Measurements from ENCODE around the gene ANO6. TPM values are rescaled to one million over a fixed set of nuclear protein-coding genes. Genes with fewer than 3 reads are reported as not detected.

ANO6 gene
- total and polyA plus RNA-seq, 2 of the 4 experiments (the other 2 are of a cell fraction) = 21.6 to 41.0 TPM

DNA sequence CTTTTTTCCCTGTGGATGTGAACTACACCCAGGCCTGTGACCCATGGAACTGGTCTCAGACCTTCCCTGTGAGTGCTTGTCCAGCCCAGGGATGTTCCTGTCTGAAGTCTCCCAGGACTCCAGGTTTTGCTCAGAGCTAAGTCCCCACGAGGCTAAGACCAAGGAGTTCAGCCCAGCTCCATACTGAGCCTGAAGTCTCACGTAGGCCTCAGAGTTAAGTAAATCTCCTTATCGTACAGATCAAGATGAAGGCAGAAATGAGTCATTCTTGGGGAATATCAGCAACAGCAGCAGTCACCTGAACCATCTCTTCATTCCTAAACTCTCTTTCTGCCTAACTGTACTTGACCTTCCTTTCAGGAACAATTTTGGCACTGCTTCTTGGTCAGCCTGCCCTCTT is 139.8 kb downstream of the ANO6 start:
- no peak overlapping the region for H4K8ac ChIP-seq (ENCODE audit: low read depth in 2 of 2, low read length in 2 of 2)
- H3K4ac ChIP-seq (ENCODE audit: low read depth, low read length) = no peak overlapping the region
- peaks cover 7% of the 10 kb centered on the region for H3K9me1 ChIP-seq (ENCODE audit: insufficient read depth, low read length)
- in situ Hi-C loops (cut with MboI; ENCODE audit: low sequenced_read_pairs) = no loop called here
- no CpG with 5 or more reads among the region's 3 CpGs for WGBS, 2 experiments (ENCODE audit: extremely low coverage in 2 of 2, insufficient read length in 1 of 2)
- H3K79me1 ChIP-seq (ENCODE audit: low read depth in 1 of 2, low read length in 2 of 2) = peaks cover 0 to 18% of the 10 kb centered on the region in 2 experiments; a peak in 2 of 4 replicates
- intact Hi-C loops (cut with micrococcal nuclease) = no loop called here
- no peak overlapping the region for H3K14ac ChIP-seq (replicated peaks; ENCODE audit: low read depth, low read length)
- TF ChIP-seq NFE2L2 (IDR thresholded peaks at IDR 0.05; ENCODE audit: low read depth, low read length) (no peak), POLR2A (IDR thresholded peaks at IDR 0.05; ENCODE audit: low read depth, low read length) (no peak), BHLHE40 (IDR thresholded peaks at IDR 0.05; ENCODE audit: low read depth, low read length) (no peak), MAFK (IDR thresholded peaks at IDR 0.05; ENCODE audit: low read depth, low read length) (no peak), RCOR1 (IDR thresholded peaks at IDR 0.05; ENCODE audit: insufficient replicate concordance, low read length) (no peak), RFX5 (IDR thresholded peaks at IDR 0.05; ENCODE audit: low read depth, low read length) (no peak), CTCF (conservative IDR thresholded peaks at IDR 0.05; ENCODE audit: low read depth, low read length) (no peak), MXI1 (IDR thresholded peaks at IDR 0.05; ENCODE audit: borderline replicate concordance, low read depth, low read length) (no peak), CHD1 (IDR thresholded peaks at IDR 0.05; ENCODE audit: low read depth, low read length) (no peak), RAD21 (IDR thresholded peaks at IDR 0.05; ENCODE audit: low read length) (no peak), CEBPB (IDR thresholded peaks at IDR 0.05; ENCODE audit: low read depth, low read length) (no peak)
- TF ChIP-seq, protein P1, sequence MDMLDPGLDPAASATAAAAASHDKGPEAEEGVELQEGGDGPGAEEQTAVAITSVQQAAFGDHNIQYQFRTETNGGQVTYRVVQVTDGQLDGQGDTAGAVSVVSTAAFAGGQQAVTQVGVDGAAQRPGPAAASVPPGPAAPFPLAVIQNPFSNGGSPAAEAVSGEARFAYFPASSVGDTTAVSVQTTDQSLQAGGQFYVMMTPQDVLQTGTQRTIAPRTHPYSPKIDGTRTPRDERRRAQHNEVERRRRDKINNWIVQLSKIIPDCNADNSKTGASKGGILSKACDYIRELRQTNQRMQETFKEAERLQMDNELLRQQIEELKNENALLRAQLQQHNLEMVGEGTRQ (IDR thresholded peaks at IDR 0.05; ENCODE audit: low read depth, low read length) = no peak
- TF ChIP-seq, protein P2, sequence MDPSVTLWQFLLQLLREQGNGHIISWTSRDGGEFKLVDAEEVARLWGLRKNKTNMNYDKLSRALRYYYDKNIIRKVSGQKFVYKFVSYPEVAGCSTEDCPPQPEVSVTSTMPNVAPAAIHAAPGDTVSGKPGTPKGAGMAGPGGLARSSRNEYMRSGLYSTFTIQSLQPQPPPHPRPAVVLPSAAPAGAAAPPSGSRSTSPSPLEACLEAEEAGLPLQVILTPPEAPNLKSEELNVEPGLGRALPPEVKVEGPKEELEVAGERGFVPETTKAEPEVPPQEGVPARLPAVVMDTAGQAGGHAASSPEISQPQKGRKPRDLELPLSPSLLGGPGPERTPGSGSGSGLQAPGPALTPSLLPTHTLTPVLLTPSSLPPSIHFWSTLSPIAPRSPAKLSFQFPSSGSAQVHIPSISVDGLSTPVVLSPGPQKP (IDR thresholded peaks at IDR 0.05; ENCODE audit: borderline replicate concordance, low read depth, low read length) = no peak
- no peaks in the 10 kb centered on the region for H3K27me3 ChIP-seq (ENCODE audit: control insufficient read depth, insufficient read depth, low read length)
- H2AK5ac ChIP-seq (ENCODE audit: low read depth, low read length) = no peak overlapping the region
- no peak overlapping the region for H2BK5ac ChIP-seq (ENCODE audit: low read depth, low read length, poor library complexity, severe bottlenecking)
- H4K20me1 ChIP-seq (ENCODE audit: insufficient read depth, low read length) = no peaks in the 10 kb centered on the region
- H4K91ac ChIP-seq (ENCODE audit: insufficient read depth, low read depth, low read length) = no peak overlapping the region
- BruUV-seq (replicated peaks) = no TSS peak
- 0 out of 2 replicates have a peak, but pooled peaks cover 2% of the 10 kb centered on the region for H3K4me1 ChIP-seq (ENCODE audit: control insufficient read depth, insufficient read depth, low read length)
- ChIA-PET POLR2A (ENCODE audit: unreplicated experiment) (no interaction called here), CTCF (interaction anchor here (1.2 kb wide), 1 partner anchor 19 kb away, joined by 3 read pairs; no protein-coding TSS in a partner anchor)
- H3K56ac ChIP-seq (ENCODE audit: extremely low read depth, insufficient read depth, low read length) = no peak overlapping the region
- peaks cover 10% of the 10 kb centered on the region for H3K36me3 ChIP-seq (ENCODE audit: control insufficient read depth, insufficient read depth, low read length)
- H2AFZ ChIP-seq (replicated peaks; ENCODE audit: low read length, poor library complexity) = no peak overlapping the region
- no peak overlapping the region for H4K5ac ChIP-seq (ENCODE audit: low read depth, low read length)
- no peak overlapping the region for H3K4me3 ChIP-seq (ENCODE audit: insufficient read depth, low read depth, low read length)
- H3K27ac ChIP-seq (ENCODE audit: insufficient read depth, low read length) = no peak overlapping the region
- no peak overlapping the region for H2BK20ac ChIP-seq (ENCODE audit: low read depth, low read length)
- dilution Hi-C loops (cut with HindIII; ENCODE audit: low sequenced_read_pairs, unreplicated experiment) = no loop called here
- H3K23ac ChIP-seq (ENCODE audit: low read depth, low read length) = no peak overlapping the region
- DNase-seq (peak; percentile 15), ATAC-seq (ENCODE audit: low read depth) (no peak)
- no peak overlapping the region for H3K18ac ChIP-seq (ENCODE audit: low read depth, low read length)
- no peak overlapping the region for H3K9ac ChIP-seq (ENCODE audit: low read depth, low read length)
- no peak overlapping the region for H2AK9ac ChIP-seq (replicated peaks; ENCODE audit: low read depth, low read length, poor library complexity)
- H2BK120ac ChIP-seq (ENCODE audit: low read depth, low read length) = no peak overlapping the region
- H3K4me2 ChIP-seq (ENCODE audit: low read depth, low read length) = no peak overlapping the region
- H2BK15ac ChIP-seq (ENCODE audit: low read depth, low read length) = no peak overlapping the region
- H3K9me3 ChIP-seq (ENCODE audit: control insufficient read depth, insufficient read depth, low read length) = no peaks in the 10 kb centered on the region

Data from IMR-90 (cell line).